ENCODE results near the gene AFG3L2.
"Not testable (repeated sequence)": the region's sequence is repeated elsewhere in the genome, so short reads cannot be mapped to it uniquely, and the experiment has no call there.

AFG3L2 gene

DNA sequence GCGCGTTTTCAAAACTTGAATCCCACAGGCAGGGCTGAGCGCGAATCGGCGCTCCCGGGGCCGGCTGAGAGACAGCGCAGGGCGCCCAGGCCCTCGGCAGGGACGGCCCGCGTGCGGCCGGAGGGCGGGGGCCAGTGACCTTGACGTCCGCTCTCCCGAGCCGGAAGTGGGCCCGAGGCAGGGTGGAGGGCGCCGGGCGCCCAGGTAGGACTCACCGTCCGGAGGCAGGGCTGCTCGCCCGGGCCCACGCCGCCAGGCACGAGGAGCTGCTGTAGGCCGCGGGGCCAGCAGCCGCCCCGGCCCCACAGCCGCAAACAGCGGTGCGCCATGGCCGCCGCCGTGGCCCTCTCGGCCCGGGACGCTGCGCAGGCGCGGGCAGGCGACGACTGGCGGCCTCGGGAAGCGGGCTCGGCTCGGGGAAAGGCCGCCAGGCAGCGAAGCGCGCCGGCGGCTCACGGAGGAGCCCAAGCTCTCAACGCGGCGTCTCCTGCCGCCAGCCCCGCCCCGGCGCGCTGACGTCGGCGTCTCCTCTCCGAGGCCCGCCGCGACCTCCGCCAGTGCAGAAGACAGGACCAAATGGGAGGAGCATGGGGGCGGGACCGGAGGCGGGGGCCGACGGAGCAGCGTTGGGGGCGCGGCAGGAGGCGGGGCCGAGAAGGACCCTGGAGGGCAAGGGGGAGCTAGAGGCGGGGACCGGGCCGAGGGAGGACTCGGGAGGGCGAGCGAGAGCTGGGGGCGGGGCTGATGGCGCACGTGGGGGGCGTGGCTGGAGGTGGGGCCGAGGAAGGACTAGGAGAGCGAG, at the start of gene AFG3L2:
AFG3L2 (minus strand) TSS at position 474 of the 802 bp plus-strand sequence; CDS start at position 329, 145 bp downstream.
- peak; percentile 100 for DNase-seq

- DNase-seq, result no peak
Measured at GRCh38 chr18:12424252-12424651, 47.2 kb upstream of the AFG3L2 start.

- no peak for DNase-seq
Measured at GRCh38 chr18:12423820-12424219, 46.8 kb upstream of the AFG3L2 start.

DNA sequence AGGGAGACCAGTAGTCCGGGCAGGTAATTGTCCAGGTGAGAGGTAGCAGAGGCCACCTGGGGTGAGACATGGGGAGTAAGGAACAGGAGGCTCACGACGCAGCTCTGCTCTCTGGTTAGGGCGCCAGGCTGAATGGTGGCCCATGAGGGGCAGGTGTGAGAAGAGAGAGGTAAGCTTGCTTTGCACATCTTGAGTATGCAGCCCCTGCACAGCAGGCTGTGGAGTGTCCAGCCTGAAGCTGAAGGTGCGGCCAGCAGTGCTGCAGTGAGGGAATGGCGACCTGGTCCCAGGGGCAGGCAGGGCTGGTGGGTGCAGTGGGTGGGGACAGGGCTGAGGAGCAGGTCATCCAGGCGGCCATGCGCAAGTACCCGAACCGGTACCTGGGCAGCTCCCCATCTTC, 46.4 kb upstream of the AFG3L2 start:
- no peak for DNase-seq

- no peak for DNase-seq
Measured at GRCh38 chr18:12422936-12423335, 45.9 kb upstream of the AFG3L2 start.

- DNase-seq, result no peak
Measured at GRCh38 chr18:12421732-12422131, 44.7 kb upstream of the AFG3L2 start.

GRCh38 chr18:12420821-12421421, 43.9 kb upstream of the AFG3L2 start:
- no peak for DNase-seq

DNA sequence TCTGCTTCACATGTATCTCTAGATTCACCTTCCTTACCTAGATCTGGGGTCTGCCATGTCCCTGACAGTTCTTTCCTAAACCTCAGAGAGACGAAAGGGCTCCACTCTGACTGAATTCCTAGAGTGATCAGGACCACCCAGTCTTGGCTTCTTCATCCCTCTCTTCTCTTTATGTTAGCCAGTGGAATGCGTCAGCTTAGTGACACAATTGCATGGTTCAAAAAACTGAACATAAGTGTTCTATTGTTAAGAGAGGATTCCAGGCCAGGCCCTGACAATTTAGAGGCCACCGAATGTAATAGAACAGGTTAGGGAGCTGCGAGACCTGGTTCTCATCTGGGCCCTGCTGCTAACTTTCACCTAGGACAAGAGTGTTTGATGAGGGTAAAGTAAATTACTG, 40.7 kb upstream of the AFG3L2 start:
- DNase-seq, result no peak

GRCh38 chr18:12416098-12416729, 39.2 kb upstream of the AFG3L2 start:
- DNase-seq, result no peak

DNA sequence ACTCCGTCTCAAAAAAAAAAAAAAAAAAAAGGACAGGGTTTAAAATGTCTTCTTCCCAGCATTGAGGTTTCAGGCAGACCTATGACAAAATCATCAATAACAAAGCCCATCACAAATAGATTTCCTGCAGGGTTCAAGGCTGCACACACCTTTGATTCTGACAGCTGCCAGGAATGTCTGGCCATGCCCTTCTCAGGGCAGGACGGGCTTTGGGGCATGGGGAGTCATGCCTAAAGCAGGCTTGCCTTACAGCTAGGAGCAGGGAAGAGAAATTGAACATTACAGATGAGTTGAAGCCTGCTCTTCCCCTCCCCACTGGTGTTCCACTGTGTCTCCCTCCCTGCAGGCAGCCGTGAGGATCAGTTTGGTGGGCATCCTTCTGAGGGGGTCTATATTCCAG, 34.4 kb upstream of the AFG3L2 start:
- no peak for DNase-seq

DNA sequence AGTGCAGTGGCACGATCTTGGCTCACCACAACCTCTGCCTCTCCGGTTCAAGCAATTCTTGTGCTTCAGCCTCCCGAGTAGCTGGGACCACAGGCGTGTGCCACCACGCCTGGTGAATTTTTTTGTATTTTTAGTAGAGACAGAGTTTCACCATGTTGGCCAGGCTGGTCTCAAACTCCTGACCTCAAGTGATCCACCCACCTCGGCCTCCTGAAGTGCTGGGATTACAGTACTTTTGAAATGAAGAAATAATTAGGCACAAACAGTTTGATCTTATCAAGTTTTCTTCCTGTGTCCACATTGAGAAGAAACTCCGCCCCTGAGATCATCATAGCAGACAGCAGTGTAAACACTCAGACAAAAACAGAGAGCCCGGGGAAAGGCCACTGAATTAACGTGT, 33.7 kb upstream of the AFG3L2 start:
- DNase-seq, result not testable (repeated sequence)

- no peak for DNase-seq
Measured at GRCh38 chr18:12410081-12410481, 33.1 kb upstream of the AFG3L2 start.

DNA sequence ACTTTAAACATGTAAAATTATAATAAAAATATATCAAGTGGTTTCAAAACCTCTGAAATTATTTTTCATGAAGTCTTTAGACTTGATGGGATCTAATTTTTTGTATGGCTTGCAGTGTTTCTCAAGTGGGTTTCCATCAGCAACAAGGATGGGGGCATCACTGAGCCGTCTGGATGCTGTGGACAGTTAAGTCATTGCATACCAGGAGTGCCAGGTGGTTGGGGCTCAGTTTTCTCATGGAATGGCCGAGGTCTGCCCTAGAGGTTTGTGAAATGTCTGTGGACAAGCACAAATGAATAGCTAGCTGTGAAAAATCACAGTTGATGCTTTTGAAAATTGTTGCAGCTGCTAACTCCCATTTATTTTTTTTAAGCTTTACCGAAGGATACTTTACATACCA, 32.4 kb upstream of the AFG3L2 start:
- DNase-seq, result no peak

GRCh38 chr18:12408247-12408869, 31.3 kb upstream of the AFG3L2 start:
- no peak for DNase-seq

- DNase-seq, result no peak
Measured at GRCh38 chr18:12406371-12407111, 29.5 kb upstream of the AFG3L2 start.

DNA sequence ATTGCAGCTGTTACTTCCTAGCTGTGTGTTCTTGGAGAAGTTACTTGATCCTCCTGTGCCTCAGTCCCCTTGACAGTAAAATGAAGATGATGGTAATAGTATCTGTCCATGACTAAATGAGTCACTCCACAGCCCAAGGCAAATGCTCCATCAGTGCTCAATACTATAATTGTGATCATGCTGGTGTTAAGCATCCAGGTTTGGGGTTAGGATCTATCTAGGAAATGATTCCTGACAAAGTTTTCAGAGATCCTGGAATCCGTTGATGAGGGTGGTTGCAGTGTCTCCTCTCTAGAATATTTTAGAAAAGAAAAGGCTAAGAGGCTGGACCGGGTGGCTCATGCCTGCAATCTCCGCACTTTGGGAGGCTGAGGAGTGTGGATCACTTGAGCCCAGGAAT, 28.0 kb upstream of the AFG3L2 start:
- DNase-seq, result no peak

GRCh38 chr18:12403601-12404506, 26.8 kb upstream of the AFG3L2 start:
- DNase-seq, result no peak

DNA sequence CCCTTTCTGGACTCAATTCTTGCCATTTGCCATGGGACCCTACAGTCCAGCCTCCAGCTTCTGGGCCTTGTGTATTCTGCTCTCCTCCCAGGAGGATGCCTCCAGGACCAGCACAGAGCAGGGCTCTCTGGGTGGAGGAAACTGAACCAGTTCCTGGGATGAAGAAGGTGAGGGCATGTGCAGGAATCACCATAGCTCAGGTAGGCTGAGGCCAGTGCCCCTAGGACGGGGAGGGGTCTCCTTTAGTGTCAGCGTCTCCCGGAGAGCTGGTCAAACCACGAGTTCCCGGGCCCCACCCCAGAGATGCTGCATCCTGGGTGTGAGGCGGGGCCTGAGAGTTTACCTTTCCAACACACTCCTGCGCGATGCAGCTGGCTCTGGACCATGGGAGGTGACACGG, 24.9 kb upstream of the AFG3L2 start:
- DNase-seq, result no peak

GRCh38 chr18:12399231-12399630, 22.2 kb upstream of the AFG3L2 start:
- DNase-seq, result no peak

DNA sequence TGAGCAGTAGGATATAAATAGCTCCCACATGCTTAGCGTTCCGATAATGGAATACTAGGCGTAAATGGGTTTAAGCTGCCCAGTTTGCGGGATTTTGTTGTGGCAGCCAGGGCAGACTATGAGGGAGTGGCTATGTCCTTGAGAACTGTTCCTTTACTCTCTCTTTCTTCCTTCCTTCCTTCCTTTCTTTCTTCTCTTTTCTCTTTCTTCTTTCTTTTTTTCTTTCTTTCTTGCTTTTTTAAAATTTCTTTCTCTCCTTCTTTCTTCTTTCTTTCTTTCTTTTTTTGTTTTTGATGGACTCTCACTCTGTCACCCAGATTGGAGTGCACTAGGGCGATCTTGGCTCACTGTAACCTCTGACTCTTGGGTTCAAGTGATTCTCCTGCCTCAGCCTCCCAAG, 21.6 kb upstream of the AFG3L2 start:
- DNase-seq, result no peak

GRCh38 chr18:12397793-12398192, 20.8 kb upstream of the AFG3L2 start:
- DNase-seq, result no peak

GRCh38 chr18:12397254-12397653, 20.2 kb upstream of the AFG3L2 start:
- no peak for DNase-seq
